Measurements from ENCODE around the gene CREB5. TPM values are rescaled to one million over a fixed set of nuclear protein-coding genes. Genes with fewer than 3 reads are reported as not detected.

Gene CREB5
- total RNA-seq, 1 donor from 2014 or later, result 25.7 TPM

GRCh38 chr7:28586736-28587135 lies 174.4 kb downstream of the CREB5 start:
- H3K4me3 ChIP-seq (ENCODE audit: low read depth, low read length), result no peak overlapping the region
- DNase-seq (ENCODE audit: low read depth), result no peak

GRCh38 chr7:28587211-28587610 lies 174.9 kb downstream of the CREB5 start:
- no peak for TF ChIP-seq CTCF (conservative IDR thresholded peaks at IDR 0.05; ENCODE audit: low read depth, low read length)
- no peak for DNase-seq (ENCODE audit: low read depth)
- H3K4me3 ChIP-seq (ENCODE audit: low read depth, low read length), result no peak overlapping the region

More at GRCh38 chr7:28586736-28587135, 174.4 kb downstream of the CREB5 start:
- TF ChIP-seq CTCF (conservative IDR thresholded peaks at IDR 0.05; ENCODE audit: low read depth, low read length), result no peak

GRCh38 chr7:28588602-28589001 lies 176.3 kb downstream of the CREB5 start:
- no peak overlapping the region for H3K4me3 ChIP-seq (ENCODE audit: low read depth, low read length)
- no peak for DNase-seq (ENCODE audit: low read depth)
- no peak for TF ChIP-seq CTCF (conservative IDR thresholded peaks at IDR 0.05; ENCODE audit: low read depth, low read length)

- DNase-seq (ENCODE audit: low read depth), result no peak
- H3K4me3 ChIP-seq (ENCODE audit: low read depth, low read length), result no peak overlapping the region
- no peak for TF ChIP-seq CTCF (conservative IDR thresholded peaks at IDR 0.05; ENCODE audit: low read depth, low read length)
Measured at GRCh38 chr7:28591041-28591674, 178.8 kb downstream of the CREB5 start.

GRCh38 chr7:28591725-28592349 lies 179.5 kb downstream of the CREB5 start:
- no peak for DNase-seq (ENCODE audit: low read depth)
- H3K4me3 ChIP-seq (ENCODE audit: low read depth, low read length), result no peak overlapping the region
- no peak for TF ChIP-seq CTCF (conservative IDR thresholded peaks at IDR 0.05; ENCODE audit: low read depth, low read length)

GRCh38 chr7:28592861-28593260 lies 180.5 kb downstream of the CREB5 start:
- DNase-seq (ENCODE audit: low read depth), result no peak
- TF ChIP-seq CTCF (conservative IDR thresholded peaks at IDR 0.05; ENCODE audit: low read depth, low read length), result no peak
- H3K4me3 ChIP-seq (ENCODE audit: low read depth, low read length), result no peak overlapping the region

- no peak for TF ChIP-seq CTCF (conservative IDR thresholded peaks at IDR 0.05; ENCODE audit: low read depth, low read length)
- no peak overlapping the region for H3K4me3 ChIP-seq (ENCODE audit: low read depth, low read length)
- DNase-seq (ENCODE audit: low read depth), result no peak
Measured at GRCh38 chr7:28595076-28595475, 182.8 kb downstream of the CREB5 start.
